Gastroesophageal sphincter (tissue), 4 donors: ENCODE results near the gene COL18A1. TPM values are rescaled to one million over a fixed set of nuclear protein-coding genes. Genes with fewer than 3 reads are reported as not detected.

ENCODE experiments used
- ATAC-seq: fragments of 150-250 bp; one replicate; pipeline ENCODE4 v1.9.1; 2016; ENCODE audit warnings: mild to moderate bottlenecking, moderate library complexity
- H3K27ac ChIP-seq, 4 donors: fragments of 200-600 bp; sonication (generic) in 3 of 4; 1 replicate in 3 of 4; 2 replicates in 1 of 4; pipeline ENCODE4 v1.5.1; 2016 to 2019
- H3K27me3 ChIP-seq: fragments of 200-600 bp; sonication (generic); one replicate; pipeline ENCODE4 v1.5.1; 2019
- H3K36me3 ChIP-seq, 2 donors: fragments of 200-600 bp; sonication (generic); one replicate each; pipeline ENCODE4 v1.5.1; 2019; ENCODE audit warnings: control low read depth in 1 of 2
- H3K4me1 ChIP-seq, 3 donors: fragments of 200-600 bp; sonication (generic); 1 replicate in 2 of 3; 2 replicates in 1 of 3; pipeline ENCODE4 v1.5.1; 2016 to 2019; ENCODE audit warnings: control low read depth in 2 of 3
- H3K4me3 ChIP-seq, 2 donors: fragments of 200-600 bp; sonication (generic); one replicate each; pipeline ENCODE4 v1.5.1; 2019; ENCODE audit warnings: mild to moderate bottlenecking in 1 of 2, moderate library complexity in 1 of 2
- H3K9me3 ChIP-seq, 3 donors: fragments of 200-600 bp; sonication (generic); one replicate each; pipeline ENCODE4 v1.5.1; 2017 to 2019; ENCODE audit warnings: control low read depth in 2 of 3
- EP300 ChIP-seq: sonication (generic); formaldehyde crosslinking; IDR thresholded peaks from one replicate; pipeline ENCODE4 v1.6.1; 2017; ENCODE audit warnings: antibody characterized with exemption, mild to moderate bottlenecking
- POLR2A ChIP-seq, 2 donors: fragments of 450-650 bp; IDR thresholded peaks; one replicate each; pipeline ENCODE4 v1.6.1; 2017; ENCODE audit warnings: antibody characterized with exemption in 2 of 2, mild to moderate bottlenecking in 2 of 2, moderate library complexity in 1 of 2
- POLR2AphosphoS5 ChIP-seq: sonication (generic); formaldehyde crosslinking; IDR thresholded peaks from one replicate; pipeline ENCODE4 v1.6.1; 2017; ENCODE audit warnings: antibody characterized with exemption
- WGBS, 2 donors: methylation state at CpG; one replicate each; pipeline ENCODE4 v1.1.5; 2018; ENCODE audit warnings: low coverage in 1 of 2; 5-methylcytosine and 5-hydroxymethylcytosine counted together
- total RNA-seq, 4 donors: library from RNA; depleted of rRNA; stranded (reverse); fragments of >200 nt; gene quantifications; one replicate each; pipeline ENCODE4 v1.1.0, GENCODE V29; 2016
- TF ChIP-seq, protein P1 (sequence below), 4 experiments: fragments of 200-600 bp in 2 of 4; fragments of 450-650 bp in 2 of 4; sonication (generic) in 1 of 4; IDR thresholded peaks; one replicate each; pipeline ENCODE4 v1.5.1; 2017 to 2019; ENCODE audit warnings: antibody characterized with exemption in 4 of 4, mild to moderate bottlenecking in 2 of 4, moderate library complexity in 2 of 4

COL18A1 gene
- total RNA-seq, 4 donors from 2014 or later, result 69.3 to 116 (median 78.4) TPM

DNA sequence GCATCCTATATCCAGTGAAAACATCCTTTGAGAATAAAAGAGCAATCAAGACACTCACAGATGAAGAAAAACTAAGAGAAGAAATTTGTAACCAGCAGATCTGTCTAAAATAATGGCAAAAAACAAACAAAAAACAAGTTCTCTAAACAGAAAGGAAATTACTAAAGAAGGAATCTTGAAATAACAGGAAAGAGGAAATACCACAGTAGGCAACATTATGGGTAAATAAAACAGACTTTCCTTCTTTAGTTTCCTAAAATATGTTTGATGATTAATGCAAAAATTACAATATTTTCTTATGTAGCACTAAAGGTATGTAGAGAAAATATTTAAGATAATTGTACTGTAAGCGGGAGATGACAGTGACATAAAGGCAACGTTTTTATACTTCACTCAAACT lies 113.8 kb downstream of the COL18A1 start:
- ATAC-seq, result no peak
- H3K27me3 ChIP-seq, result no peaks in the 10 kb centered on the region
- peaks cover 0 to 50% (median 0%) of the 10 kb centered on the region in 3 donors for H3K9me3 ChIP-seq
- no peaks in the 10 kb centered on the region for H3K4me1 ChIP-seq
- H3K27ac ChIP-seq, result no peak overlapping the region
- TF ChIP-seq POLR2AphosphoS5, result no peak
- TF ChIP-seq EP300, result no peak
- TF ChIP-seq, protein P1, sequence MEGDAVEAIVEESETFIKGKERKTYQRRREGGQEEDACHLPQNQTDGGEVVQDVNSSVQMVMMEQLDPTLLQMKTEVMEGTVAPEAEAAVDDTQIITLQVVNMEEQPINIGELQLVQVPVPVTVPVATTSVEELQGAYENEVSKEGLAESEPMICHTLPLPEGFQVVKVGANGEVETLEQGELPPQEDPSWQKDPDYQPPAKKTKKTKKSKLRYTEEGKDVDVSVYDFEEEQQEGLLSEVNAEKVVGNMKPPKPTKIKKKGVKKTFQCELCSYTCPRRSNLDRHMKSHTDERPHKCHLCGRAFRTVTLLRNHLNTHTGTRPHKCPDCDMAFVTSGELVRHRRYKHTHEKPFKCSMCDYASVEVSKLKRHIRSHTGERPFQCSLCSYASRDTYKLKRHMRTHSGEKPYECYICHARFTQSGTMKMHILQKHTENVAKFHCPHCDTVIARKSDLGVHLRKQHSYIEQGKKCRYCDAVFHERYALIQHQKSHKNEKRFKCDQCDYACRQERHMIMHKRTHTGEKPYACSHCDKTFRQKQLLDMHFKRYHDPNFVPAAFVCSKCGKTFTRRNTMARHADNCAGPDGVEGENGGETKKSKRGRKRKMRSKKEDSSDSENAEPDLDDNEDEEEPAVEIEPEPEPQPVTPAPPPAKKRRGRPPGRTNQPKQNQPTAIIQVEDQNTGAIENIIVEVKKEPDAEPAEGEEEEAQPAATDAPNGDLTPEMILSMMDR (IDR thresholded peaks at IDR 0.05), result no peak
- TF ChIP-seq POLR2A (IDR thresholded peaks at IDR 0.05), result no peak
- H3K4me3 ChIP-seq, result no peak overlapping the region
- 60 to 87% methylated on average over 2 of the region's 2 CpGs for WGBS, 2 donors
- H3K36me3 ChIP-seq, result peaks cover 0 to 27% of the 10 kb centered on the region in 2 donors

DNA sequence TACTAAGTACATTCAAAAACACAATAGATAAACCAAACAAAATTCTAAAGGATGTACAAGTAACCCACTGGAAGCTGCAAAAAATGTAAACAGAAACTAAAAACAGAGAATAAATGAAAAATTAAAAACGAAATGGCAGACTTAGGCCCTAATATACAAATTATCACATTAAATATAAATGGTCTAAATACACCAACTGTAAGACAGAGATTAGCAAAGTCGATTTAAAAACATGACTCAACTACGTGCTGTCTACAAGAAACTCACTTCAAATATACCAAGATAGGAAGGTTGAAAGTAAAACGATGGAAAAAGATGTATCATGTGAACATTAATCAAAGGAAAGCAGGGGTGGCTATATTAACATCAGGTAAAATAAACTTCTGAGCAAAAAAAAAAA lies 114.2 kb downstream of the COL18A1 start:
- Histone ChIP-seq H3K27ac (no peak overlapping the region), H3K4me1 (no peaks in the 10 kb centered on the region), H3K36me3 (peaks cover 0 to 25% of the 10 kb centered on the region in 2 donors), H3K9me3 (peaks cover 0 to 50% (median 0%) of the 10 kb centered on the region in 3 donors), H3K27me3 (no peaks in the 10 kb centered on the region), H3K4me3 (no peak overlapping the region)
- ATAC-seq, result no peak
- 93 to 94% methylated on average over 4 of the region's 4 CpGs for WGBS, 2 donors
- TF ChIP-seq EP300, result no peak
- TF ChIP-seq, protein P1 (IDR thresholded peaks at IDR 0.05), result no peak
- no peak for TF ChIP-seq POLR2AphosphoS5
- TF ChIP-seq POLR2A (IDR thresholded peaks at IDR 0.05), result no peak

DNA sequence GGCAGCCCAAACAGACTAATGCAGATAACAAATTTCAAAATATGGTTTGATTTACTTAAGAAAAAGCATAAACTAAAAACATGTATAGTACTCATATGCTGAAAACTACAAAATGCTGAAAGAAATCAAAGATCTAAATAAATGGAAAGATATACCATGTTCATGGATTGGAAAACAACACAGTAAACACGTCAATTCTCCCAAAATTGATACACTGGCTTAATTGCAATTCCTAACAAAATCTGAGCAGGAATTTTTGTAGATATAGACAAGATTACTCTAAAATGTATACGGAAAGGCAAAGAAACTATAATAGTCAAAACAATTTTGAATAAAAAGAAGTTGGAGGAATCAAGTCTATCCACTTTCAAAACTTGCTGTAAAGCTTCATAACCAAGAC lies 116.3 kb downstream of the COL18A1 start:
- no peaks in the 10 kb centered on the region for H3K27me3 ChIP-seq
- H3K4me3 ChIP-seq, result no peak overlapping the region
- WGBS, 2 donors, result 95 to 100% methylated on average over 1 to 2 of the region's 2 CpGs
- ATAC-seq, result no peak
- H3K4me1 ChIP-seq, result no peaks in the 10 kb centered on the region
- no peak overlapping the region for H3K27ac ChIP-seq
- H3K36me3 ChIP-seq, result peaks cover 0 to 23% of the 10 kb centered on the region in 2 donors
- H3K9me3 ChIP-seq, result peaks cover 0 to 50% (median 0%) of the 10 kb centered on the region in 3 donors
- TF ChIP-seq POLR2A (IDR thresholded peaks at IDR 0.05), result no peak
- no peak for TF ChIP-seq POLR2AphosphoS5
- TF ChIP-seq, protein P1 (IDR thresholded peaks at IDR 0.05), result no peak
- no peak for TF ChIP-seq EP300

DNA sequence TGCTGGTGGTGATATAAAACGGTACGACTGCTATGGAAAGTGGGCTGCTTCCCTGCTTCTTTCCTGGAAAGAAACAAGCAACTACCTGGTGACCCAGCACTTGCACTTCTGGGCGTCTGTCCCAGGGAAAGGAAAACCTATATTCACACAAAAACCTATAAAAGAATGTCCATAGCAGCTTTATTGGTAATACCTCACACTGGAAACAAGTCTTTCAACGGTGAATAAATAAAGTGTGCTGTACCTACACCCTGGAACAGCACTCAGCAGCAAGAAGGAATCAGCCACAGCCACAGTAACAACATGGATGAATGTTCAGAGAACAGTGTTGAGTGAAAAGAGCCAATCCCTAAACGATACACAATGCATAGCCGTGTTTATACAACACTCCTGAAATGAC lies 117.4 kb downstream of the COL18A1 start:
- no peaks in the 10 kb centered on the region for H3K27me3 ChIP-seq
- no peaks in the 10 kb centered on the region for H3K4me1 ChIP-seq
- TF ChIP-seq POLR2A (IDR thresholded peaks at IDR 0.05), result no peak
- TF ChIP-seq, protein P1 (IDR thresholded peaks at IDR 0.05), result no peak
- TF ChIP-seq EP300, result no peak
- no peak for TF ChIP-seq POLR2AphosphoS5
- no peak overlapping the region for H3K4me3 ChIP-seq
- ATAC-seq, result no peak
- no peak overlapping the region for H3K27ac ChIP-seq
- WGBS, 2 donors, result 88 to 96% methylated on average over 4 to 5 of the region's 6 CpGs
- peaks cover 0 to 23% of the 10 kb centered on the region in 2 donors for H3K36me3 ChIP-seq
- peaks cover 0 to 50% (median 0%) of the 10 kb centered on the region in 3 donors for H3K9me3 ChIP-seq

DNA sequence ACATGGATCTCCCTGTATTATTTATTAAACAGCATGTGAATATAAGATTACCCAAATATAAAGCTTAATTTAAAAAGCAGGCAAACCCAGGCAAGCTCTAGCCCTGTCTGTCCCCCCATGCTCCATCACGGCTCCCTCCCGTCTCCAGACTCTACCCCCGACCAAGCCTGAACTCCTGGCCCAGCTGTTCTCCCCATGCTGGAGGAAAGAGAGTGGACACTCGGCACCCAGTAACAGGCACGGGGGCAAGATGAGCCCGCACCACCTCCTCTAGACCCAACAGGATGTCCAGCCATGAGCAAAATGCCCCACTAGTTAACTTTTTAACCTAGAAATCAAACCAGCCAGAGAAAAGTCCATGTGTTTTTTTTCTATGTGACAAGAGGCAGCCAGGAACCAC lies 118.0 kb downstream of the COL18A1 start:
- Histone ChIP-seq H3K36me3 (peaks cover 0 to 23% of the 10 kb centered on the region in 2 donors), H3K27ac (no peak overlapping the region), H3K4me1 (no peaks in the 10 kb centered on the region), H3K9me3 (peaks cover 0 to 46% (median 0%) of the 10 kb centered on the region in 3 donors), H3K4me3 (no peak overlapping the region), H3K27me3 (no peaks in the 10 kb centered on the region)
- 80% methylated on average over 2 of the region's 6 CpGs; no CpG with 5 or more reads in 1 of the 2 donors for WGBS, 2 donors
- ATAC-seq, result no peak
- TF ChIP-seq POLR2A (IDR thresholded peaks at IDR 0.05) (no peak), EP300 (no peak), POLR2AphosphoS5 (no peak)
- TF ChIP-seq, protein P1 (IDR thresholded peaks at IDR 0.05), result no peak
